HEK293 (cell line): Measurements from ENCODE around the gene HEBP1.

Experiments
- CTCF ChIA-PET: fragments of 350-600 bp; formaldehyde crosslinking; extraction: SDS; loops from one replicate; lab custom pipeline; 2021; ENCODE audit warnings: antibody characterized with exemption; lab: Yijun Ruan, JAX
- POLR2A ChIA-PET: fragments of 300-600 bp; formaldehyde crosslinking; extraction: SDS; loops from one replicate; lab custom pipeline; 2020; ENCODE audit warnings: antibody characterized with exemption, inconsistent platforms; lab: Yijun Ruan, JAX
- H3K27ac ChIP-seq: fragments of 200-500 bp; sonication (Bioruptor generic); 2 replicates; pipeline ENCODE4 v1.5.1; 2014; ENCODE audit warnings: low read depth, low read length, control low read depth, inconsistent platforms; ENCODE audit errors: extremely low read depth
- H3K36me3 ChIP-seq, 2 experiments: fragments of 200-500 bp in 1 of 2; sonication (Bioruptor generic) in 1 of 2; 1 replicate in 1 of 2; 2 replicates in 1 of 2; pipeline ENCODE4 v1.5.1; 2014 to 2017; ENCODE audit warnings: inconsistent platforms in 2 of 2, low read length in 2 of 2; ENCODE audit not compliant: control insufficient read depth in 2 of 2, insufficient read depth in 1 of 2
- H3K4me1 ChIP-seq: fragments of 200-500 bp; sonication (Bioruptor generic); 2 replicates; pipeline ENCODE4 v1.5.1; 2014; ENCODE audit warnings: mild to moderate bottlenecking, low read length, inconsistent platforms; ENCODE audit not compliant: control insufficient read depth, insufficient read depth
- H3K4me3 ChIP-seq: 2 replicates; pipeline ENCODE4 v1.5.1; 2011; ENCODE audit warnings: low read depth, mild to moderate bottlenecking, control low read depth, low read length, moderate library complexity
- H3K9me3 ChIP-seq: fragments of 200-500 bp; sonication (Bioruptor generic); 2 replicates; pipeline ENCODE4 v1.5.1; 2014; ENCODE audit warnings: low read depth, low read length, inconsistent platforms; ENCODE audit not compliant: control insufficient read depth, insufficient read depth
- HIC1 ChIP-seq: fragments of 450-650 bp; formaldehyde crosslinking; IDR thresholded peaks from 2 replicates; pipeline ENCODE4 v1.5.1; 2016; ENCODE audit warnings: missing biosample characterization, missing genetic modification characterization
- ZBTB49 ChIP-seq: fragments of 450-650 bp; formaldehyde crosslinking; IDR thresholded peaks from 2 replicates; pipeline ENCODE4 v1.5.1; 2016; ENCODE audit warnings: missing biosample characterization, missing genetic modification characterization, low read depth
- ZNF169 ChIP-seq: fragments of 450-650 bp; formaldehyde crosslinking; IDR thresholded peaks from 2 replicates; pipeline ENCODE4 v1.5.1; 2016; ENCODE audit warnings: missing biosample characterization, missing genetic modification characterization
- ZNF19 ChIP-seq: fragments of 450-650 bp; formaldehyde crosslinking; IDR thresholded peaks from 2 replicates; pipeline ENCODE4; 2016; ENCODE audit warnings: missing biosample characterization, missing genetic modification characterization, low read depth
- ZNF26 ChIP-seq: fragments of 450-650 bp; formaldehyde crosslinking; IDR thresholded peaks from 2 replicates; pipeline ENCODE4 v1.5.1; 2016; ENCODE audit warnings: missing biosample characterization, missing genetic modification characterization
- ZNF311 ChIP-seq: fragments of 450-650 bp; formaldehyde crosslinking; IDR thresholded peaks from 2 replicates; pipeline ENCODE4 v1.5.1; 2017; ENCODE audit warnings: missing biosample characterization, missing genetic modification characterization, borderline replicate concordance
- ZNF335 ChIP-seq: fragments of 450-650 bp; formaldehyde crosslinking; conservative IDR thresholded peaks from 2 replicates; pipeline ENCODE4 v1.5.1; 2016; ENCODE audit warnings: missing biosample characterization, missing genetic modification characterization
- ZNF341 ChIP-seq: fragments of 450-650 bp; formaldehyde crosslinking; IDR thresholded peaks from 2 replicates; pipeline ENCODE4; 2016; ENCODE audit warnings: low read depth, missing biosample characterization, missing genetic modification characterization
- ZNF354C ChIP-seq: fragments of 450-650 bp; formaldehyde crosslinking; IDR thresholded peaks from 2 replicates; pipeline ENCODE4 v1.5.1; 2016; ENCODE audit warnings: missing biosample characterization, missing genetic modification characterization, low read depth, borderline replicate concordance
- ZNF362 ChIP-seq: fragments of 450-650 bp; formaldehyde crosslinking; IDR thresholded peaks from 2 replicates; pipeline ENCODE4 v1.5.1; 2016; ENCODE audit warnings: missing biosample characterization, missing genetic modification characterization
- ZNF423 ChIP-seq: fragments of 450-650 bp; formaldehyde crosslinking; IDR thresholded peaks from 2 replicates; pipeline ENCODE4 v1.5.1; 2016; ENCODE audit warnings: missing biosample characterization, missing genetic modification characterization
- ZNF544 ChIP-seq: fragments of 450-650 bp; formaldehyde crosslinking; IDR thresholded peaks from 2 replicates; pipeline ENCODE4 v1.5.0; 2017; ENCODE audit warnings: missing biosample characterization, missing genetic modification characterization
- ZNF560 ChIP-seq: fragments of 450-650 bp; formaldehyde crosslinking; IDR thresholded peaks from 2 replicates; pipeline ENCODE4 v1.5.1; 2017; ENCODE audit warnings: missing biosample characterization, missing genetic modification characterization, borderline replicate concordance
- ZNF654 ChIP-seq: fragments of 450-650 bp; formaldehyde crosslinking; IDR thresholded peaks from 2 replicates; pipeline ENCODE4 v1.5.1; 2016; ENCODE audit warnings: low read depth, missing biosample characterization, missing genetic modification characterization
- ZNF692 ChIP-seq: fragments of 450-650 bp; formaldehyde crosslinking; IDR thresholded peaks from 2 replicates; pipeline ENCODE4 v1.5.1; 2016; ENCODE audit warnings: missing biosample characterization, missing genetic modification characterization
- ZNF747 ChIP-seq: fragments of 450-650 bp; formaldehyde crosslinking; IDR thresholded peaks from 2 replicates; pipeline ENCODE4 v1.5.1; 2016; ENCODE audit warnings: missing biosample characterization, missing genetic modification characterization

The HEBP1 gene

GRCh38 chr12:13033476-13033875 is 33.4 kb upstream of the HEBP1 start:
- H3K27ac ChIP-seq, result no peak overlapping the region
- POLR2A ChIA-PET, result no interaction called here
- CTCF ChIA-PET, result interaction anchor here (1.4 kb wide), 1 partner anchor 179 kb away, joined by 4 read pairs; no protein-coding TSS in a partner anchor
- no peak overlapping the region for H3K4me3 ChIP-seq
- H3K4me1 ChIP-seq, result no peaks in the 10 kb centered on the region
- H3K36me3 ChIP-seq, result no peaks in the 10 kb centered on the region
- H3K9me3 ChIP-seq, result no peaks in the 10 kb centered on the region
- TF ChIP-seq ZNF423 (tag by site-specific recombination) (no peak), ZNF311 (tag by site-specific recombination) (no peak), ZNF169 (no peak)

GRCh38 chr12:13032164-13032563 is 32.1 kb upstream of the HEBP1 start:
- Histone ChIP-seq H3K4me3 (no peak overlapping the region), H3K36me3 (no peaks in the 10 kb centered on the region)
- peak; percentile 23; the same call in 1 of the 2 replicates for TF ChIP-seq ZNF341 (tag by site-specific recombination)
- no peak for TF ChIP-seq ZNF335 (tag by site-specific recombination)
- TF ChIP-seq, all 188 proteins: peak for 1
- Histone ChIP-seq H3K9me3 (no peaks in the 10 kb centered on the region), H3K27ac (no peak overlapping the region), H3K4me1 (no peaks in the 10 kb centered on the region)
- ChIA-PET POLR2A (no interaction called here), CTCF (no interaction called here)

- CTCF ChIA-PET, result interaction anchor here (0.6 kb wide), 1 partner anchor 420 kb away, joined by 3 read pairs; no protein-coding TSS in a partner anchor
- Histone ChIP-seq H3K4me1 (no peaks in the 10 kb centered on the region), H3K36me3 (no peaks in the 10 kb centered on the region), H3K4me3 (no peak overlapping the region), H3K9me3 (no peaks in the 10 kb centered on the region), H3K27ac (no peak overlapping the region)
- TF ChIP-seq ZBTB49 (tag by site-specific recombination) (no peak), ZNF560 (no peak), ZNF354C (tag by site-specific recombination) (no peak), ZNF544 (tag by site-specific recombination) (no peak), ZNF362 (tag by site-specific recombination) (no peak), ZNF692 (tag by site-specific recombination) (no peak), ZNF26 (tag by site-specific recombination) (no peak), HIC1 (tag by site-specific recombination) (no peak), ZNF19 (tag by site-specific recombination) (no peak), ZNF654 (tag by site-specific recombination) (no peak), ZNF747 (tag by site-specific recombination) (no peak)
- POLR2A ChIA-PET, result no interaction called here
These were observed 30.7 kb upstream of the HEBP1 start for GRCh38 chr12:13030541-13031291.
